GM20431 (cell line): ENCODE data around the gene ATRN.
"Not testable (repeated sequence)": the region's sequence is repeated elsewhere in the genome, so short reads cannot be mapped to it uniquely, and the experiment has no call there.

ENCODE experiments used
- in situ Hi-C: fragments of 300-500 bp; cut with MseI, MboI; formaldehyde crosslinking; loops from one replicate; pipeline ENCODE4 v1.15.0; 2020; ENCODE audit warnings: low sequenced_read_pairs; ENCODE audit not compliant: unreplicated experiment

The ATRN gene

DNA sequence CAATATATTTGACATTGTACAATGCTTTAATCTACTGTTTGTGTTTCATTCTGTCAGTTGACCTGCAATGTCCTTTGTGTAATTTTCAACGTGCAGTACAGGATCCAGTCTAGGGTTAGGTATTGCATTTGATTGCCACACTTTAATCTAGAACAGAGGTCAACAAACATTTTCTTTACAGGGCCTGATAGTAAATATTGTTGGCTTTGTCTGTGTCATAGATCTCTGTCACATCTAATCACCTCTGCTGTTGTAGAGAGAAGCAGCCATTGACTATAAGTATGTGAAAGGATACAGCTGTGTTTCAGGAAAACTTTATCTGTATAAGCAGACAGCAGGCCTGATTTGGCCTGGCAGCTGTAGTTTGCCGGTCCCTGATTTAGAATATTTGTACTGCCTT is 39.3 kb downstream of the ATRN start:
- in situ Hi-C loops, result no loop called here

- in situ Hi-C loops, result not testable (repeated sequence)
Measured at GRCh38 chr20:3512239-3512638, 41.4 kb downstream of the ATRN start.

GRCh38 chr20:3514012-3514642 is 43.3 kb downstream of the ATRN start:
- in situ Hi-C loops, result no loop called here

DNA sequence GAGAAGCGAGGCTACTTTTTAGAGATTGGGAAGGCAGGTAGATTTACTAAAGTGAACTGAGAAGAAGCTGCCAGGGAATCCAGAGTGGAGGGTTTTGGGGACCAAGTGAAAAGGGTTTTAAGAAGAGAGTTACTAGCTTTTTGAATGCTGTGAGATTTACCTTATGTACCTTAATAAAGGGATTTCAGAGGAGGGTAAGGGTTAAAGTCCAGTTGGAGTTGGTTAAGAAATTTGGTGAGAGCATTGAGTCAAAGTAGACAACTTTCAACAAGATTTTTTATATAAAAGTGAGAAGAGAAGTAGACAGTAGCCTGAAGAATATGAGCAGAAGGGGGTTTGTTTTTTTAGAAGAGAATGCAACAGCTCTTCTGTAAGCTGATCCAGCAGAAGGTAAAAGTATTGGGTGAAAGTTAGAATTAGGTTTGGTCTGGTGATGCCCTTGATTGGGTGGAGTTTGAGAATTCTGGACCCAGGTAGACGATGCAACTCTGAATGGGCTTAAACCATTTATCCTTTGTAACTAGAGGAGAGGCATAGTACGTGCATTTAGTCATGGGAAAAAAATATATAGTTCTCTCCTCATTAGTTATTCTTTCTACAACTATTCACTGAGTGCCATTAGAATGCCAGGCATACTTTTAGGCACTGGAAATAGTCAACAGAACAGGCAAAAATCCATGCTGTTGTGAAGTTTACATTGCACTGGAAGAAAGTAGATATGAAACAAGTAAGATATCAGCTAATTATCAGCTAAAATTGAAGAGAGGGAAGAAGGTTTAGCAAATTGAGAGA is 44.8 kb downstream of the ATRN start:
- in situ Hi-C loops, result no loop called here

- in situ Hi-C loops, result no loop called here
Measured at GRCh38 chr20:3521852-3522740, 51.3 kb downstream of the ATRN start.

- in situ Hi-C loops, result not testable (repeated sequence)
Measured at GRCh38 chr20:3524696-3525095, 53.9 kb downstream of the ATRN start.

DNA sequence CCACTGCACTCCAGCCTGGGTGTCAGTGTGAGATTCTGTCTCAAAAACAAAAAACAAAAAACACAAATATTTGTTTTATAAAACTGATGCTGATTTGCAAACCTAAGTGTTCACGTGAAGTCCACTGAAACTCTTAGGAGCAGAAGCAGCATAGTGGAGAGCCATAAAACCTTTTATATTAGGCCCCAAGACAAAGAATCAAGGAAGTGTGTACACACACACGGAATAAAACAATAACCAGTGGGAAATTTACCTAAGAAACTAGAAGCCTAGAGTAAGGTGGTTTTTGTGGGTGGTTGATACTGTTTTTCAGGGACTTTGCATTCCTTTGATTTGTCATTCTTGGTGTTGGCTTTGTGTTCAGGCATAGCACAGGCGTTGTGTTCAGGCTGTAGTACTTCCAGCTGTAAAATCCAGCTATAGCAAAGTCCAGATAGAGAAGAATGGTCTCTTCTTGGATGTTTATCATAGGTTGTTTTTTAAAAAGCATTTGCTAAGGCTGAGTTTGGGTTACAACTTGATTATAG is 61.3 kb downstream of the ATRN start:
- in situ Hi-C loops, result no loop called here

DNA sequence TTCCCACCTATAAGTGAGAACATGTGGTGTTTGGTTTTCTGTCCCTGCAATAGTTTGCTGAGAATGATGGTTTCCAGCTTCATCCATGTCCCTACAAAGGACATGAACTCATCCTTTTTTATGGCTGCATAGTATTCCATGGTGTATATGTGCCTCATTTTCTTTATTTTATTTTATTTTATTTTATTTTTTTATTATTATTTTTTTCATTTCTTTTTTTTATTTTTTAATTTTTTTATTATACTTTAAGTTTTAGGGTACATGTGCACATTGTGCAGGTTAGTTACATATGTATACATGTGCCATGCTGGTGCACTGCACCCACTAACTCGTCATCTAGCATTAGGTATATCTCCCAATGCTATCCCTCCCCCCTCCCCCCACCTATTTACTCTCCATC is 66.9 kb downstream of the ATRN start:
- in situ Hi-C loops, result not testable (repeated sequence)

- in situ Hi-C loops, result no loop called here
Measured at GRCh38 chr20:3539311-3540107, 68.7 kb downstream of the ATRN start.

DNA sequence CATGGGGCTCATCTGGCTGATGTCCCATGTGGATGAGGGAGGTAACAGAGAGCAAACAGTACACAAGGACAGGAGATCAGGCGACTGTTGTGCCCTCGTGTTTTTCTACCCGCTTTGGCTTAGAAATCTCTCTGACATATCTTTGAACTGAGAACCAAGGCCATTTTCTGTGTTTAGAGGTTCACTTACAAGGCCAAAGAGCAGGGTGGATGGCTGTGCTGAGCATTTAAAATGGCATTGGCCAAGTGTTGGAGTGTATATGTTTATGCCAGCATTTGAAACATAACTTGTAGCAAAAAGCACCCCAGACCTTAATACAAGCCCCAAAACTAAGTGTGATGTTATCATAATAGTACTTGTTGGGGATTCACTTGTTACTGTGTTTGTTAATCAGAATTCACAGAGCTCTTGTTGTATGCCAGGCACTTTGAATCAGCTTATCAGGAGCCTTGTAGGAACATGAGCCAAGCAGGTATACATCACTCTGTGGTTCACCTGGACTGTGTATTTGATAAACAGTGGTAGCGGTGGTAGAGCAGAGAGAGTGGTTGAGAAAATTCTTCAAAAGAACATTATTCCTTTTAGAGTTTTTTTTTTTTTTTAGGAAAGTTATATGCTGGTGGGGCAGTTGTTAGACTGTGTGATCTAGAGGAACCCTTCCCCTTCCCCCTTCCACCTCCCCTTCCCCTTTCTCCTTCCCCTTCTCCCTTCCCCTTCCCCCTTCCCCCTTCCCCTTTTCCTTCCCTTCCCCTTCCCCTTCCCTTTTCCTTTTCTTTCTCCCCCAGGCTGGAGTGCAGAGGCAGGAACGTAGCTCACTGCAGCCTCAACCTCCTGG is 71.3 kb downstream of the ATRN start:
- in situ Hi-C loops, result no loop called here

DNA sequence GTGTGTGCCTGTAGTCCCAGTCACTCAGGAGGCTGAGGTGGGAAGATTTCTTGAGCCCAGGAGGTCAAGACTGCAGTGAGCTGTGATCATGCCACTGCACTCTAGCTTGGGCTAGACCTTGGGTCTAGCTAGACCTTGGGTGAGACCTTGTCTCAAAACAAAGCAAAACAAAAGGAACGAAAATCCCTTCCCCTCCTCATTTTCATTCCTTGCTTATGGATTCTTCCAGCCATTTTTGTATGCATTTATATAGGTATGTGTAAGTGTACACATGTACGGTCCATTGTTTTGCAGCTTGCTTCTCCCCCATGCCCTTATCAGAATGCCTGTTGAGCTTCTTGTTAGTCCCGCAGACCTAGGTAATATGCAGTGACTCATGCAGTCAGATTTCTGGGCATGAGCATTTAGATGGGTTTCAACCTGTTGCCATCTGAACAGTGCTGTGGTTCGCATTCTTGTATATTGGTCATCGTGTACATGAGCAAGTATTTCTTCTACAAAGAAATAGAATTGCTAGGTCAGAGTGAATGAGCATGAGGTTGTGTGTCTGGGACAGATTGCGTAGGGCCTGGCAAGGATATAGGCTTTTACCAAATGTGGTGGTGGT is 73.2 kb downstream of the ATRN start:
- in situ Hi-C loops, result no loop called here

DNA sequence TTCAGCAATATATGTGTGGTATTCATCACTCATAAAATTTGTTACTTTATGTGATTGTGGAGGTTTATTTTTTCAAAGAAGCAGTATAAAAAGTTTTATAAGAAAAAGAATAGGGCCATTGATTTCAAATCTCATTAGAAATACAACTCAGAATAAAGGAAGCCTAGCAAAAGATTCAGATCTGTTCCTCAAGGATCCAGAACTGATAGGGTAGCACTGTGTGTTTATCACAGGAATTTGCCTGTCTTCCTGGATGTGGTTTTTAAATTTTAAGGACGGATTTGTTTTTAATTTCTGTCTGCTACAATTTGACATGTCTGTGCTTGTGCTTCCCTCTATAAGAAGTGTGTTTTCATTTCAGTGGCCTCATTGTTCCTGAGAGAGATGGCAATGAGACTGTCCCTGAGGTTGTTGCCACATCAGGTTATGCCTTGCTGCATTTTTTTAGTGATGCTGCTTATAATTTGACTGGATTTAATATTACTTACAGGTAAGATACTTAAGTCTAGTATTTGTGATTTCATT is 74.6 kb downstream of the ATRN start:
- in situ Hi-C loops, result no loop called here

GRCh38 chr20:3547906-3548305 is 77.1 kb downstream of the ATRN start:
- in situ Hi-C loops, result no loop called here

DNA sequence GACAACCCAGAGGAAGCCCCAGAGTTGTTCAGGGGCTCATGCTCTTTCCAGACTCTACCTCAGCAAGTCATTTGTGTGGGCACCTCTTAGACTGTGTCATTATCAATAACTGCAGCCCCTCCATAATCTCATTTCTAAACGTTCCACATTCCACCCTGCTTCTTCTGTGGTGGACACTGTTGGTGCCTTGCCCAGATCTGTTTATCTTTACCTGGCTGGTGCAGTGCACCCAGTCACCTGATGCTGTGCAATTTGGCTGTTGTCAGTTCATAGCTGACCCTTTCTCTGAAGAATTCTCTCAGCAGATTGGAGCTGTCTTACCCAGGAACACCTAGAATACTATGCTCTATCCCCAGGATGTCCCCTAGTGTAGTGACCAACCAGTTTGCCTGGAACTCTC is 80.0 kb downstream of the ATRN start:
- in situ Hi-C loops, result no loop called here

DNA sequence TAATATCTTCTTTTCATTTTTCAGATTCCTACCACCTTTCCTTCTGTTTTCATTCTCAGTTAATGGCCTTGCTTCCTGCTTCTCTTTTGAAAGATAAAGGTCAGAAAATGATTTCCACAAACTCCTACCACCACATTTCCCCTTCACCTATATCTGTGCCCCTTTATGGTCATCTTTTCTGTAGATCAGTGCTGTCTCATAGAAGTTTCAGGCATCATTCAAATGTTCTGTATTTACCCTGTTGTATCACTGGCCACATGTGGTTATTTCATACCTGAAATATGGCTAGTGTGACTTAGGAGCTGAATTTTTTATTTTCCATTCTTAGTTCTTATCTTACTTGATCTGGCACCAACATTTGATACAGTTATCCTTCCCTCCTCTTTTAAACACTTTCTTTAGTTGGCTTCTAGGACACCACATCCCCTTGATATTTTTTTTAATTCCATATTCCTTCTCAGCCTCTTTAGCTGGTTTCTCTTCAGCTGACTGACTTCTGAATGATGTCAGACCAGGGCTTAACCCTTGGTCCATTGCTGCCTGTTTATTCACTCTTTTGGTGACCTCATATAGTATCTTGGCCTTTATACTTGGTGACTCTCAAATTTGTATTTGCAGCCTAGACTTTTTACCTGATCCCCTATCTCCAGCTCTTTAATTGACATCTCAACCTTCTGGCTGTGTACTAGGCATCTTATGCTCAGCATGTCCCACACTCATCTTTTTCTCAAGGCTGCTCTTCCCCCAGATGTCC is 81.0 kb downstream of the ATRN start:
- in situ Hi-C loops, result no loop called here

DNA sequence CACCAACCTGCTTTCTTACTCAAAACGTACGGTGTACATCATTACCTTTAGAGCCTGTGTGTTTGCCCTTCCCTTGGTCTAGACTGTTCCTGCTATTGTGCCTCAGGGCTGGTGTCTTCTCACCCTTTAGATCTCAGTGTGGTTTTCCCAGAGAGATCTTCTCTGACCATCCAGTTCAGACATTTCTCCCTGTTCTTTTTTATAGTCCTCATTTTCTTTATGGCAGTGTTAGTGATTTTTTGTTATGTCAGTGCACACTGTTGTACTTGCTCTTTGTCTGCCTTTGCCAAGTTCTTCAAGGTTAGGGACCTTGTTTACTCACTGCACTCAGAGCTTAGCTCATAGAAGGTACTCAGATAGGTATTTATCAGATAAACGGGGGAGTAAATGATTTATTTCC is 82.8 kb downstream of the ATRN start:
- in situ Hi-C loops, result no loop called here

GRCh38 chr20:3557237-3557785 is 86.5 kb downstream of the ATRN start:
- in situ Hi-C loops, result no loop called here
